K562 (cell line): ENCODE measurements around the gene CEBPE. TPM values are rescaled to one million over a fixed set of nuclear protein-coding genes. Genes with fewer than 3 reads are reported as not detected.

Experiments used
- ATAC-seq: fragments of 200-7000 bp; cut with Tn5 transposase; 3 replicates; pipeline ENCODE4 v1.9.1; 2020; ENCODE audit warnings: moderate library complexity
- BruUV-seq: library from RNA; stranded (reverse); fragments of 400-500 nt; replicated peaks from 2 replicates; lab custom pipeline; 2021; lab: Mats Ljungman, UMichigan
- CTCF ChIA-PET: fragments of 300-600 bp; formaldehyde crosslinking; extraction: SDS; loops from one replicate; lab custom pipeline; 2021; ENCODE audit warnings: low intra/inter-chr PET ratio; lab: Yijun Ruan, JAX
- POLR2A ChIA-PET: fragments of 300-600, 350-650 bp; sonication (Branson Sonifier 250); formaldehyde crosslinking; extraction: SDS; loops from one replicate; lab custom pipeline; 2021; ENCODE audit warnings: antibody characterized with exemption, inconsistent platforms; lab: Yijun Ruan, JAX
- DNase-seq, 4 experiments: peaks; one replicate each; pipeline versions ENCODE4 v3.0.0 to v3.0.0-alpha.2; 2011 to 2018; ENCODE audit warnings: low spot score in 3 of 4, mixed read lengths in 3 of 4; ENCODE audit errors: extremely low read depth in 1 of 4
- FAIRE-seq: peaks from 2 replicates; lab custom pipeline; 2011; peaks lifted over from hg19 to GRCh38; lab: Jason Lieb, UNC
- H2AFZ ChIP-seq: 2 replicates; pipeline ENCODE4 v1.6.0; 2011; ENCODE audit warnings: low read depth, low read length, control low read depth, inconsistent platforms
- H3K27ac ChIP-seq: fragments of 200-600 bp; 3 replicates; pipeline ENCODE4 v1.8.0; 2011; ENCODE audit warnings: low read depth, mild to moderate bottlenecking, control low read depth, inconsistent platforms, low read length, moderate library complexity, mixed read lengths; ENCODE audit errors: extremely low read depth
- H3K27me3 ChIP-seq, 2 experiments: fragments of 300-600 bp in 1 of 2; 2 replicates in 1 of 2; 3 replicates in 1 of 2; pipeline versions ENCODE4 v1.6.0 to v1.8.0; 2011; ENCODE audit warnings: inconsistent platforms in 2 of 2, low read length in 2 of 2, mild to moderate bottlenecking in 1 of 2, mixed read lengths in 1 of 2, moderate library complexity in 1 of 2; ENCODE audit not compliant: control insufficient read depth in 2 of 2, insufficient read depth in 2 of 2
- H3K36me3 ChIP-seq: fragments of 300-600 bp; 3 replicates; pipeline ENCODE4 v1.8.0; 2011; ENCODE audit warnings: mild to moderate bottlenecking, low read length, inconsistent platforms; ENCODE audit not compliant: control insufficient read depth, insufficient read depth
- H3K4me1 ChIP-seq, 2 experiments: fragments of 200-600 bp in 1 of 2; replicated peaks in 1 of 2; 2 replicates in 1 of 2; 3 replicates in 1 of 2; pipeline versions ENCODE4 v1.5.1 to v1.8.0; 2011; ENCODE audit warnings: inconsistent platforms in 2 of 2, low read length in 2 of 2, mild to moderate bottlenecking in 1 of 2, mixed read lengths in 1 of 2, moderate library complexity in 1 of 2; ENCODE audit not compliant: control insufficient read depth in 2 of 2, insufficient read depth in 2 of 2
- H3K4me2 ChIP-seq: 2 replicates; pipeline ENCODE4 v1.6.1; 2011; ENCODE audit warnings: low read length, control low read depth, inconsistent platforms, mixed read lengths; ENCODE audit not compliant: insufficient read depth
- H3K4me3 ChIP-seq: fragments of 200-600 bp; sonication (generic), shearing (Covaris generic); 2 replicates; pipeline ENCODE4 v1.5.1; 2016; ENCODE audit warnings: control low read depth, inconsistent platforms
- H3K79me2 ChIP-seq: fragments of 200-600 bp; 3 replicates; pipeline ENCODE4 v1.8.0; 2011; ENCODE audit warnings: low read length, inconsistent platforms; ENCODE audit not compliant: control insufficient read depth, insufficient read depth
- H3K9ac ChIP-seq, 2 experiments: 2 replicates each; pipeline versions ENCODE4 v1.6.0 to v1.6.1; 2011; ENCODE audit warnings: low read depth in 2 of 2, low read length in 2 of 2, control low read depth in 1 of 2, inconsistent platforms in 1 of 2, mild to moderate bottlenecking in 1 of 2, mixed read lengths in 1 of 2; ENCODE audit not compliant: insufficient read depth in 1 of 2
- H3K9me1 ChIP-seq: one replicate; pipeline ENCODE4 v1.6.0; 2011; ENCODE audit warnings: inconsistent platforms, mild to moderate bottlenecking, low read length, moderate library complexity; ENCODE audit not compliant: control insufficient read depth, insufficient read depth
- H3K9me3 ChIP-seq: replicated peaks from 2 replicates; pipeline ENCODE4 v1.5.1; 2011; ENCODE audit warnings: low read depth, low read length, inconsistent platforms; ENCODE audit not compliant: control insufficient read depth, insufficient read depth
- H4K20me1 ChIP-seq: replicated peaks from 2 replicates; pipeline ENCODE4 v1.6.1; 2011; ENCODE audit warnings: low read length, inconsistent platforms, mixed read lengths; ENCODE audit not compliant: control insufficient read depth, insufficient read depth
- ARID1B ChIP-seq: fragments of 450-650 bp; IDR thresholded peaks from 2 replicates; pipeline ENCODE4 v1.6.1; 2016; ENCODE audit warnings: antibody characterized with exemption, mild to moderate bottlenecking, inconsistent platforms
- CBFA2T2 ChIP-seq: fragments of 450-650 bp; conservative IDR thresholded peaks from 2 replicates; pipeline ENCODE4 v1.6.1; 2017; ENCODE audit warnings: mild to moderate bottlenecking
- CBFA2T3 ChIP-seq: fragments of 450-650 bp; IDR thresholded peaks from 2 replicates; pipeline ENCODE4 v1.6.1; 2017
- CC2D1A ChIP-seq: fragments of 450-650 bp; IDR thresholded peaks from 2 replicates; pipeline ENCODE4 v1.6.1; 2017; ENCODE audit warnings: mild to moderate bottlenecking
- HDAC8 ChIP-seq: fragments of 450-650 bp; IDR thresholded peaks from 2 replicates; pipeline ENCODE4 v1.6.1; 2016; ENCODE audit warnings: mild to moderate bottlenecking, missing genetic modification characterization, moderate library complexity, missing compliant biosample characterization
- KDM4B ChIP-seq, 2 experiments: fragments of 450-650 bp in 1 of 2; sonication (generic) in 1 of 2; IDR thresholded peaks; 2 replicates each; pipeline ENCODE4 v1.6.1; 2016 to 2017; ENCODE audit warnings: borderline replicate concordance in 2 of 2, antibody characterized with exemption in 1 of 2, low read depth in 1 of 2, mild to moderate bottlenecking in 1 of 2
- LARP7 ChIP-seq: fragments of 450-650 bp; IDR thresholded peaks from 2 replicates; pipeline ENCODE4 v1.6.1; 2016
- NFATC3 ChIP-seq: fragments of 450-650 bp; IDR thresholded peaks from 2 replicates; pipeline ENCODE4 v1.6.1; 2017; ENCODE audit warnings: mild to moderate bottlenecking
- NFIC ChIP-seq: fragments of 450-650 bp; IDR thresholded peaks from 2 replicates; pipeline ENCODE4 v1.6.1; 2017; ENCODE audit warnings: mild to moderate bottlenecking, inconsistent platforms
- NRF1 ChIP-seq, 2 experiments: fragments of 450-650 bp; IDR thresholded peaks in 1 of 2; conservative IDR thresholded peaks in 1 of 2; 2 replicates each; pipeline ENCODE4 v1.6.1; 2014; ENCODE audit warnings: mild to moderate bottlenecking in 2 of 2
- PBX2 ChIP-seq, 2 experiments: IDR thresholded peaks in 1 of 2; conservative IDR thresholded peaks in 1 of 2; 2 replicates each; pipeline ENCODE4 v1.6.1; 2016; ENCODE audit warnings: low read depth in 2 of 2, mild to moderate bottlenecking in 1 of 2, missing compliant biosample characterization in 1 of 2, missing genetic modification characterization in 1 of 2, moderate library complexity in 1 of 2
- PTRF ChIP-seq: fragments of 450-650 bp; IDR thresholded peaks from 2 replicates; pipeline ENCODE4 v1.6.1; 2016; ENCODE audit warnings: mild to moderate bottlenecking, missing genetic modification characterization, missing compliant biosample characterization
- TFAP4 ChIP-seq: sonication (generic); formaldehyde crosslinking; IDR thresholded peaks from 2 replicates; pipeline ENCODE4 v1.8.0; 2022; ENCODE audit warnings: missing genetic modification reagents, mild to moderate bottlenecking, moderate library complexity, borderline replicate concordance
- ZBTB43 ChIP-seq: sonication (generic); formaldehyde crosslinking; IDR thresholded peaks from 2 replicates; pipeline ENCODE4 v1.8.0; 2023; ENCODE audit warnings: mild to moderate bottlenecking, missing genetic modification reagents
- ZNF174 ChIP-seq: fragments of 250-450 bp; sonication (Bioruptor Pico); IDR thresholded peaks from 2 replicates; pipeline ENCODE4 v1.4.0; 2020; ENCODE audit warnings: mild to moderate bottlenecking
- ZNF764 ChIP-seq: fragments of 250-450 bp; sonication (Bioruptor Pico); IDR thresholded peaks from 2 replicates; pipeline ENCODE4 v1.4.0; 2020; ENCODE audit warnings: low read depth, mild to moderate bottlenecking, moderate library complexity
- WGBS: fragments of 100-300 bp; shearing (Covaris generic); methylation state at CpG from one replicate; pipeline ENCODE4 v1.1.6; 2016; ENCODE audit warnings: low coverage, mixed read lengths; ENCODE audit not compliant: insufficient coverage; ENCODE audit errors: missing lambda C conversion rate; 5-methylcytosine and 5-hydroxymethylcytosine counted together
- in situ Hi-C: fragments of 300-500 bp; cut with MboI; formaldehyde crosslinking; loops from 4 replicates; pipeline ENCODE4 v1.15.0; 2018; ENCODE audit warnings: inconsistent platforms, mixed read lengths
- intact Hi-C: fragments of 100-400 bp; cut with micrococcal nuclease; formaldehyde crosslinking; loops from 2 replicates; pipeline ENCODE4 v1.14.2; 2022
- polyA plus RNA-seq, 8 experiments: library from polyadenylated mRNA; depleted of rRNA in 4 of 8; stranded (reverse) in 5 of 8; unstranded in 3 of 8; fragments of >200 nt; fragmentation: Nextera tagmentation in 2 of 8; fragmentation: Illumina TruSeq in 1 of 8; extraction: Ambion mirVana in 2 of 8; extraction: Trizol in 1 of 8; gene quantifications; 2 replicates each; pipeline versions ENCODE4 v1.2.1 to v1.2.3, GENCODE V29; 2011 to 2014; ENCODE audit warnings: inconsistent platforms in 1 of 8, missing spikeins in 1 of 8
- total RNA-seq, 7 experiments: library from RNA; depleted of rRNA in 6 of 7; stranded (reverse); fragments of >200 nt in 6 of 7; fragmentation: Illumina TruSeq in 2 of 7; extraction: Trizol in 2 of 7; gene quantifications; 2 replicates each; pipeline versions ENCODE4 v1.2.1 to v1.2.3, GENCODE V29; 2011 to 2021; ENCODE audit warnings: low replicate concordance in 1 of 7
- TF ChIP-seq, protein P1 (sequence below): fragments of 450-650 bp; IDR thresholded peaks from 2 replicates; pipeline ENCODE4 v1.6.1; 2016

Gene CEBPE
- total and polyA plus RNA-seq, 9 of the 15 experiments (the other 6 are each of a cell fraction or from before 2014, with no cell fraction given): 0.09 to 0.15 (median 0.13) TPM; not detected in 6

DNA sequence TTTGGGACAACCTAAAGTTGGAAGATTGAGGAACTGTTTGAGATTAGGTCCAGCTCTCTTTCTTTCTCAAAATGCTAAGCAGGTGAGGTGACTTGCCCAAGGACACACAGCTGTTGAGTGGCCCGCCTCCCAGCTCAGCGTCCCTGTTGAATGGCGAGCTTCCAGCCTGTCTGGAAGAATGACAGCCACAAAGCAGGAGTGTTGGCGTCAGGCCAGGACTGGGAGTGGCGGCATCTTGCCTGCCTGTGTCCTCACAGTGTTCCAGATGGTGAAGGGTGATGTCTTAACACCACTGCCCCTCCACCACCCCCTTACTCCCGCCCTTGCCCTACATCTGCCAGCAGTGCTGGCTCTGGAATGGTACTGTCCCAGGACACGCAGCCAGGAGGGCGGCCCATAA, 4.4 kb upstream of the CEBPE start:
- Histone ChIP-seq H3K4me3 (no peak overlapping the region), H3K9ac (peak overlapping the region in 1 of 2 experiments; percentile 65; a peak in 1 of 4 replicates), H3K4me1 (peaks cover 51 to 71% of the 10 kb centered on the region in 2 experiments), H3K36me3 (no peaks in the 10 kb centered on the region), H3K79me2 (no peaks in the 10 kb centered on the region), H3K9me1 (no peaks in the 10 kb centered on the region), H4K20me1 (no peaks in the 10 kb centered on the region), H3K9me3 (no peaks in the 10 kb centered on the region), H2AFZ (peak overlapping the region; percentile 61), H3K4me2 (peak overlapping the region; percentile 35; the same call in 1 of the 2 replicates), H3K27me3 (no peaks in the 10 kb centered on the region), H3K27ac (no peak overlapping the region; the same call in 2 of the 3 replicates)
- BruUV-seq: no TSS peak
- ATAC-seq (peak; percentile 20), FAIRE-seq (peak; percentile 88), DNase-seq (peak; percentile 57 to 89 (median 86))
- WGBS: 13% methylated on average over 7 of the region's 8 CpGs
- intact Hi-C loops (loop anchor here (5.0 kb wide), 3 partner anchors 44 to 439 kb away; partner anchors contain the start of gene PPP1R3E), in situ Hi-C loops (loop anchor here (5.0 kb wide), 1 partner anchor 64 kb away; no protein-coding TSS in a partner anchor)
- ChIA-PET CTCF (interaction anchor here (1.5 to 7.4 kb wide), 2 partner anchors 63 to 178 kb away, joined by 4 to 310 read pairs; partner anchors contain the start of gene SLC7A8), POLR2A (interaction anchor here (0.8 to 1.8 kb wide), 4 partner anchors 55 to 63 kb away, joined by 3 to 4 read pairs (median 4); partner anchors contain the start of gene SLC7A8)
- TF ChIP-seq CBFA2T2: peak; percentile 21; the same call in 1 of the 2 replicates
- no peak for TF ChIP-seq LARP7
- 0 out of 2 replicates have a peak, but pooled peaks have one; percentile 18 for TF ChIP-seq ARID1B
- TF ChIP-seq, protein P1, sequence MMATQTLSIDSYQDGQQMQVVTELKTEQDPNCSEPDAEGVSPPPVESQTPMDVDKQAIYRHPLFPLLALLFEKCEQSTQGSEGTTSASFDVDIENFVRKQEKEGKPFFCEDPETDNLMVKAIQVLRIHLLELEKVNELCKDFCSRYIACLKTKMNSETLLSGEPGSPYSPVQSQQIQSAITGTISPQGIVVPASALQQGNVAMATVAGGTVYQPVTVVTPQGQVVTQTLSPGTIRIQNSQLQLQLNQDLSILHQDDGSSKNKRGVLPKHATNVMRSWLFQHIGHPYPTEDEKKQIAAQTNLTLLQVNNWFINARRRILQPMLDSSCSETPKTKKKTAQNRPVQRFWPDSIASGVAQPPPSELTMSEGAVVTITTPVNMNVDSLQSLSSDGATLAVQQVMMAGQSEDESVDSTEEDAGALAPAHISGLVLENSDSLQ: peak; percentile 93
- no peak for TF ChIP-seq ZNF764
- TF ChIP-seq CBFA2T3: peak; percentile 35
- no peak for TF ChIP-seq KDM4B (IDR thresholded peaks at IDR 0.05; ENCODE audit: borderline replicate concordance in 2 of 2, low read depth in 1 of 2)
- no peak for TF ChIP-seq PBX2 (CRISPR knock-in tag; IDR thresholded peaks at IDR 0.05; ENCODE audit: low read depth)
- peak; percentile 63 for TF ChIP-seq PBX2 (tag; conservative IDR thresholded peaks at IDR 0.05; ENCODE audit: low read depth)
- TF ChIP-seq ZNF174 (CRISPR knock-in tag): no peak
- TF ChIP-seq PTRF (tag): no peak
- no peak for TF ChIP-seq ZBTB43 (CRISPR knock-in tag)
- TF ChIP-seq NRF1 (conservative IDR thresholded peaks at IDR 0.05 in 1 of 2, IDR thresholded peaks at IDR 0.05 in 1 of 2): 0 out of 4 replicates have a peak, but pooled peaks of 1 of the 2 experiments have one; percentile 0
- TF ChIP-seq HDAC8 (tag): no peak
- TF ChIP-seq CC2D1A: no peak
- TF ChIP-seq NFATC3: no peak
- peak; percentile 74; the same call in 1 of the 2 replicates for TF ChIP-seq TFAP4 (CRISPR knock-in tag)
- TF ChIP-seq NFIC: peak; percentile 96
